Loucy (cell line): Measurements from ENCODE around the gene JTB.

Experiments
- H2AFZ ChIP-seq: fragments of 200-600 bp; sonication (generic); 2 replicates; pipeline ENCODE4 v1.6.0; 2016; ENCODE audit warnings: antibody characterized with exemption, mild to moderate bottlenecking, low read length, moderate library complexity
- H3F3A ChIP-seq: fragments of 200-600 bp; 2 replicates; pipeline ENCODE4 v1.6.0; 2016; ENCODE audit warnings: antibody characterized with exemption, low read depth, mild to moderate bottlenecking
- H3K27me3 ChIP-seq: fragments of 200-600 bp; sonication (generic); 2 replicates; pipeline ENCODE4 v1.6.1; 2014; ENCODE audit warnings: low read length, mild to moderate bottlenecking; ENCODE audit not compliant: insufficient read depth, poor library complexity, severe bottlenecking
- H3K36me3 ChIP-seq: fragments of 200-600 bp; sonication (generic); 2 replicates; pipeline ENCODE4 v1.6.1; 2016; ENCODE audit warnings: low read length; ENCODE audit not compliant: insufficient read depth
- H3K4me1 ChIP-seq: fragments of 200-600 bp; sonication (generic); 2 replicates; pipeline ENCODE4 v1.5.1; 2014; ENCODE audit warnings: low read length, mild to moderate bottlenecking; ENCODE audit not compliant: insufficient read depth, poor library complexity, severe bottlenecking
- H3K4me2 ChIP-seq: fragments of 200-600 bp; sonication (generic); 2 replicates; pipeline ENCODE4 v1.6.0; 2014; ENCODE audit warnings: antibody characterized with exemption, low read length, low read depth, mild to moderate bottlenecking; ENCODE audit not compliant: poor library complexity, severe bottlenecking
- H3K4me3 ChIP-seq: fragments of 200-600 bp; sonication (generic); 2 replicates; pipeline ENCODE4 v1.5.1; 2014; ENCODE audit warnings: low read length, mild to moderate bottlenecking, mixed read lengths; ENCODE audit not compliant: poor library complexity, severe bottlenecking
- H3K79me2 ChIP-seq: fragments of 200-600 bp; sonication (generic); 2 replicates; pipeline ENCODE4 v1.6.1; 2014; ENCODE audit warnings: low read length; ENCODE audit not compliant: insufficient read depth
- H3K9ac ChIP-seq: fragments of 200-600 bp; sonication (generic); 2 replicates; pipeline ENCODE4 v1.6.0; 2014; ENCODE audit warnings: mild to moderate bottlenecking, low read depth, low read length, moderate library complexity; ENCODE audit not compliant: poor library complexity, severe bottlenecking
- H3K9me2 ChIP-seq: fragments of 200-600 bp; sonication (generic); replicated peaks from 2 replicates; pipeline ENCODE4 v1.6.1; 2016; ENCODE audit warnings: low read depth, low read length, mixed read lengths
- H3K9me3 ChIP-seq: fragments of 200-600 bp; sonication (generic); 2 replicates; pipeline ENCODE4 v1.6.1; 2014; ENCODE audit warnings: mild to moderate bottlenecking, antibody characterized with exemption, low read length, low read depth; ENCODE audit not compliant: insufficient read depth
- H4K20me1 ChIP-seq: fragments of 200-600 bp; sonication (generic); 2 replicates; pipeline ENCODE4 v1.6.0; 2014; ENCODE audit warnings: antibody characterized with exemption, low read length, mild to moderate bottlenecking; ENCODE audit not compliant: insufficient read depth, poor library complexity, severe bottlenecking
- CTCF ChIP-seq: fragments of 200-600 bp; sonication (generic); conservative IDR thresholded peaks from 2 replicates; pipeline ENCODE4 v1.5.1; 2014; ENCODE audit warnings: mild to moderate bottlenecking, antibody characterized with exemption, low read length
- EZH2phosphoT487 ChIP-seq: fragments of 200-600 bp; IDR thresholded peaks from 2 replicates; pipeline ENCODE4 v1.6.1; 2018; ENCODE audit warnings: antibody characterized with exemption, mild to moderate bottlenecking, moderate library complexity, borderline replicate concordance

JTB gene

GRCh38 chr1:153932156-153933131 is 45.0 kb downstream of the JTB start:
- Histone ChIP-seq H3K36me3 (peaks cover 29% of the 10 kb centered on the region; the same call in 1 of the 2 replicates), H2AFZ (no peak overlapping the region), H3K9me2 (no peaks in the 10 kb centered on the region), H3K79me2 (no peaks in the 10 kb centered on the region), H3K4me1 (no peaks in the 10 kb centered on the region), H3K4me2 (no peak overlapping the region), H3K27me3 (no peaks in the 10 kb centered on the region), H3K9me3 (no peaks in the 10 kb centered on the region), H3F3A (no peaks in the 10 kb centered on the region), H3K9ac (no peak overlapping the region), H3K4me3 (no peak overlapping the region), H4K20me1 (no peaks in the 10 kb centered on the region)
- TF ChIP-seq EZH2phosphoT487 (no peak), CTCF (no peak)

DNA sequence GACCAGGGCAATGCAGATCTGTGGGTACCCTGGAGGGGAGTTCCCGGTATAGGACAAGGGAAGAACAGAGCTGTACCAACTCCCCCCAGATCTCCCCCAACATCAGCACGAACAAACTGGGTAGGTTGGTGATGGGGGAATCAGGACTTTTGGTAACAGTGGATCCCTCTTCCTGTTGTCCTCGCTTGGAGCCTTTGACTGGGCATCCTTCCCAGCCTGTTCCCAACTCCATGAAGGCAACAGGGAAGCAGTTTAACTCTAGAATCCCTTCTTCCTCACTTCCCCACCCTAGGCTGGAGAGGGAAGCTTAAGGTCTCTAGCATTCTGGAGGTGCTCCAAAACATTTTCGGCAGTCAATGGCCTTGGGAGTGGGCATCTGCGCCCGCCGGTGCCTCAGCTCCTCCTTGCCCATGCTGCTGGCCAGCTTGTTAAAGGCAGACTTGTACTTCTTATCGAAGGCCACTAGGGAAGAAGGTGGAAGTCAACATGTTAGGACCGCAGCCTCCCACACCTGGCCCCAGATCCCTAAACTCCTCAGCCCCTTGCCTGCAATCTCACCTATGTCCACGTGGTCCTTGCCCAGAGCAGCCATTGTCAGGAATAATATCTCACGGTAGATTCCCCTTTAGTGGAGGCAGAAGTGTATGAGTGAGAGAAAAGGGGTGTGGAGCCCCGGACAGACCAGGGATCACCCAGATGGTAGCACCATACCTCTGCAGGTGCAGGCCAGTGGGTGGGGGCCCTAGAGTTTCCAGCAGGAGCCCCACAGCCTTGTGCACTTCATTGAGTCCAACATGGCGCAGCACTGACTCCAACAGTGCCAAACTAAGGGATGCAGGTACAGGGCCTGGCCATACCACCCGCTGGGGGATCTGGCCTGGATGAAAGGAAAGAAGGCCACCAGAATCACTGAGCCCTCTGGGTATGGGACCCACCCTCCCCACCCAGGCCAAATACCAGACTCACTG is 47.2 kb downstream of the JTB start:
- no peaks in the 10 kb centered on the region for H3K79me2 ChIP-seq
- no peak overlapping the region for H3K4me2 ChIP-seq
- no peaks in the 10 kb centered on the region for H3K9me3 ChIP-seq
- H3K36me3 ChIP-seq, result peaks cover 12% of the 10 kb centered on the region; the same call in 1 of the 2 replicates
- no peaks in the 10 kb centered on the region for H3K4me1 ChIP-seq
- H4K20me1 ChIP-seq, result no peaks in the 10 kb centered on the region
- H3K4me3 ChIP-seq, result no peak overlapping the region
- no peak overlapping the region for H3K9ac ChIP-seq
- no peaks in the 10 kb centered on the region for H3K27me3 ChIP-seq
- no peaks in the 10 kb centered on the region for H3K9me2 ChIP-seq
- TF ChIP-seq CTCF (no peak), EZH2phosphoT487 (no peak)
- H3F3A ChIP-seq, result no peaks in the 10 kb centered on the region
- no peak overlapping the region for H2AFZ ChIP-seq

- no peak overlapping the region for H3K4me3 ChIP-seq
- no peak for TF ChIP-seq CTCF
- no peak for TF ChIP-seq EZH2phosphoT487
- H3K9me2 ChIP-seq, result no peaks in the 10 kb centered on the region
- H3K9me3 ChIP-seq, result no peaks in the 10 kb centered on the region
- H4K20me1 ChIP-seq, result no peaks in the 10 kb centered on the region
- H2AFZ ChIP-seq, result no peak overlapping the region
- H3K4me1 ChIP-seq, result no peaks in the 10 kb centered on the region
- no peaks in the 10 kb centered on the region for H3K27me3 ChIP-seq
- no peaks in the 10 kb centered on the region for H3K79me2 ChIP-seq
- peaks cover 12% of the 10 kb centered on the region; the same call in 1 of the 2 replicates for H3K36me3 ChIP-seq
- no peak overlapping the region for H3K4me2 ChIP-seq
- H3K9ac ChIP-seq, result no peak overlapping the region
- H3F3A ChIP-seq, result no peaks in the 10 kb centered on the region
These were observed 48.0 kb downstream of the JTB start for GRCh38 chr1:153929426-153929825.
